ENCODE measurements around the gene TBC1D1.

DNA sequence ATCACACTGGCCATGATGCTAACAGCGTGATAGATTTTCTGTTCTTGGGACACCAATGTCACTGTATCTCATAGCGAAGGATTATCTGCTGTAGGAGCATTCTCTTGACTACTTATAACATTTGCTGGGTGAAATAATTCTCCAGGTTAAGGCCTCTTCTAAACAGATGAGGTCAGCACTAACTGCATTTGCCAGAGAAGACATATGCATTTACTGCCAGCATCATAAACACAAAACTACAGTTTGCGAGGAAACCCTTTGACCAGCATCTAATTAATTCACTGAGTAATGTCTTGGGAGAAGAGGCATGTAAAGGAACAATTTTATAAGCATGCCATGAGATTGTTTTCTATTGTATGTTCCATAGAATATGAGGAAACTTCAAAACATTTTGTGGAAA is 13.9 kb downstream of the TBC1D1 start:
- TF ChIP-seq, protein P1, sequence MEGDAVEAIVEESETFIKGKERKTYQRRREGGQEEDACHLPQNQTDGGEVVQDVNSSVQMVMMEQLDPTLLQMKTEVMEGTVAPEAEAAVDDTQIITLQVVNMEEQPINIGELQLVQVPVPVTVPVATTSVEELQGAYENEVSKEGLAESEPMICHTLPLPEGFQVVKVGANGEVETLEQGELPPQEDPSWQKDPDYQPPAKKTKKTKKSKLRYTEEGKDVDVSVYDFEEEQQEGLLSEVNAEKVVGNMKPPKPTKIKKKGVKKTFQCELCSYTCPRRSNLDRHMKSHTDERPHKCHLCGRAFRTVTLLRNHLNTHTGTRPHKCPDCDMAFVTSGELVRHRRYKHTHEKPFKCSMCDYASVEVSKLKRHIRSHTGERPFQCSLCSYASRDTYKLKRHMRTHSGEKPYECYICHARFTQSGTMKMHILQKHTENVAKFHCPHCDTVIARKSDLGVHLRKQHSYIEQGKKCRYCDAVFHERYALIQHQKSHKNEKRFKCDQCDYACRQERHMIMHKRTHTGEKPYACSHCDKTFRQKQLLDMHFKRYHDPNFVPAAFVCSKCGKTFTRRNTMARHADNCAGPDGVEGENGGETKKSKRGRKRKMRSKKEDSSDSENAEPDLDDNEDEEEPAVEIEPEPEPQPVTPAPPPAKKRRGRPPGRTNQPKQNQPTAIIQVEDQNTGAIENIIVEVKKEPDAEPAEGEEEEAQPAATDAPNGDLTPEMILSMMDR (IDR thresholded peaks at IDR 0.05 in 8 of 11, conservative IDR thresholded peaks at IDR 0.05 in 3 of 11): no peak
- TF ChIP-seq POLR2AphosphoS5 (IDR thresholded peaks at IDR 0.05): no peak

All from spleen (tissue), 7 donors.